HG03469 (cell line): ENCODE measurements around the gene ZNF672.

ENCODE experiments used
- ATAC-seq: cut with Tn5 transposase; IDR thresholded peaks from one replicate; pipeline ENCODE4 v1.9.1; 2021; ENCODE audit warnings: mild to moderate bottlenecking, moderate library complexity, moderate number of reproducible peaks; ENCODE audit not compliant: unreplicated experiment

Gene ZNF672

DNA sequence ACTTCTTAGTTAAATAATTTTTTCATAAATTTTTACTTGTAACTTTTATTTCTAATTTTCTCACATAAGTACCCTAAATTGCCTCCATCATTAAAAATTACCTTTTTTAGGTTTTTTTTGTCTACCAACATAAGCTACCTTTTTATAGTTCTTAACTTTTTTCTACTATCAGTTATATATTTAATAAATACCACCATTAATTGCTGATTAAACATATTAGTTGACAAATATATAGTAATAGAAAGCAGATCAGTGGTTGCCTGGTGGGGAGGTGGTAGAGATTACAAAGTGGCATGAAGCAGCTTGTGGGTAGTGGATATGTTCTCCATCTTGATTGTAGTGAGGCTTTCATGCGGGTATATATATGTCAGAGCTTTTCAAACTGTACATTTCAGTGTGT is 6.2 kb upstream of the ZNF672 start:
- no peak for ATAC-seq

- ATAC-seq: no peak
Observed at GRCh38 chr1:248834343-248834940, 3.6 kb upstream of the ZNF672 start.

- no peak for ATAC-seq
Observed at GRCh38 chr1:248837045-248837780, 811 bp upstream of the ZNF672 start.

- ATAC-seq: peak; percentile 44
Observed at GRCh38 chr1:248838357-248839167, 538 bp downstream of the ZNF672 start.

DNA sequence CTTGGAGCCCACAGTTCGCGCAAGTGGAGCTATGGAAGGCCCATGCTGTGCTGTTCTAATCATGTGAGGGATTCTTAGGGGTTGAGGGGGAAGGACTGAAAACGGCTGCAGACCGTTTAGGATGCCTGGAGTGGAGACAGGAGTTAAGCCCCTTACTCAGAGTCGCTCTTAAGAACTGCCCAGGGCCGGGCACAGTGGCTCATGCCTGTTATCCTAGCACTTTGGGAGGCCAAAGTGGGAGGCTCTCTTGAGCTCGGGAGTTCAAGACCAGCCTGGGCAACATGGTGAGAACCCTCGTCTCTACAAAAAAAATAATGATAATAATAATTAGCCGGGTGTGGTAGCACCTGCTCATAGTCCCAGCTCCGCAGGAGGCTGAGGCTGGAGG is 1.1 kb downstream of the ZNF672 start:
- ATAC-seq: no peak

DNA sequence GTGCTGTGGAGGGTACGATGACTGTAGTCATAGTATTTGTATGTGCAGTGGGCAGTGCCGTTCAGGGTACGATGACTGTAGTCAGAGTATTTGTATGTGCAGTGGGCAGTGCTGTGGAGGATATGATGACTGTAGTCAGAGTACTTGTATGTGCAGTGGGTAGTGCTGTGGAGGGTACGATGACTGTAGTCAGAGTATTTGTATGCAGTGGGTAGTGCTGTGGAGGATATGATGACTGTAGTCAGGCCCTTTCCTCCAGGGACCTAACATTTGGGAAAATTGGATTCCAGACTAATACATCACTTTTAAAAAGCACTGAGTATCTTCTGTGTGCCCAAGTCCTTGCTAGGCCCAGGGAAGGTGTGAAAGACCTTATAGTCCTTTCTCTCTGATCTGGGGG is 2.9 kb downstream of the ZNF672 start:
- ATAC-seq: no peak

DNA sequence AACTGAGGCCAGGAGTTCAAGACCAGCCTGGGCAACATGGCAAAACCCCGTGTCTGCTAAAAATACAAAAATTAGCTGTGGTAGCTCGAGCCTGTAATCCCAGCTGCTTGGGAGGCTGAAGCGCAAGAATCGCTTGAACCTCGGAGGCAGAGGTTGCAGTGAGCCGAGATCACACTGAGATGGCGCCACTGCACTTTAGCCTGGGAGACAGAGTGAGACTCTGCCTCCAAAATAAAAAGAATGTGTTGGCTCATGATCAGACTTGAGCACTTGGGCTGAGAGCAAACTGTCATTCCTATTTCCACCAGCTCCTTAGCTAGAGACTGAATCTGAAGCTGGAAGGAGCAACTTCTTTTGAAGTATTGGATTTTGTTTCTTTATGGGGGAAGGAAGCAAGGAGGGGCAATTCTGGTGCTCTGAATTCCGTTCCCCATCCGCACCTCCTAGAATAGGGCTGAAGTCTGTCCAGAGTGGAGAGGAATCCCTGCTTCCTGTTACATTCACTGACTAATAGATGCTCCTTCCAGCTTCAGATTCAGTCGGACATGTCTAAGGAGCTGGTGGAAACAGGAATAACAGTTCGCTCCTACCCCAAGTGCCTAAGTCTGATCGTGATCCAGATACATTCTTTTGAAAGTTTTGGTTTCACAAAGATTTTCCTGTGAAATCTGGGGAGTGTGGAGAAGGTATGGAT is 3.8 kb downstream of the ZNF672 start:
- ATAC-seq: no peak

- ATAC-seq: peak; percentile 35
Observed at GRCh38 chr1:248842781-248843331, 4.8 kb downstream of the ZNF672 start.

DNA sequence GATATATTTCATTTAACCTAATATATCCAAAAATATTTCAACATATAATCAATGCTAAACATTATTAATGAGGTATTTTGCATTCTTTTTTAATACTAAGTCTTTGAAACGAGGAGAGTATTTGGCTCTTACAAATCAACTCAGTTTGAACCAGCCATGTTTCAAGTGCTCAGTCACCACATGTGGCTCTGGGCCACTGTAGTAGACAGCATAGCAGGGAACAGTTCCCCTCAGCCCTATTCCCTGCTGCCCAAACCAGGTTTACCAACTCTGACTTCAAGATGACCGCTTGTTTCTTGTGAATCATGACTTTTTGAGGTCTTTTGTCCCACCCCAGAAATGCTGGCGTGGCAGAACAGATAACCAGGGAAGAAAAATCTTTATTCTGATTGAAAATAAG is 5.7 kb downstream of the ZNF672 start:
- no peak for ATAC-seq

GRCh38 chr1:248844526-248844925 is 6.5 kb downstream of the ZNF672 start:
- no peak for ATAC-seq

GRCh38 chr1:248847181-248847955 is 9.3 kb downstream of the ZNF672 start:
- ATAC-seq: no peak

GRCh38 chr1:248847956-248848561 is 10.0 kb downstream of the ZNF672 start:
- no peak for ATAC-seq

DNA sequence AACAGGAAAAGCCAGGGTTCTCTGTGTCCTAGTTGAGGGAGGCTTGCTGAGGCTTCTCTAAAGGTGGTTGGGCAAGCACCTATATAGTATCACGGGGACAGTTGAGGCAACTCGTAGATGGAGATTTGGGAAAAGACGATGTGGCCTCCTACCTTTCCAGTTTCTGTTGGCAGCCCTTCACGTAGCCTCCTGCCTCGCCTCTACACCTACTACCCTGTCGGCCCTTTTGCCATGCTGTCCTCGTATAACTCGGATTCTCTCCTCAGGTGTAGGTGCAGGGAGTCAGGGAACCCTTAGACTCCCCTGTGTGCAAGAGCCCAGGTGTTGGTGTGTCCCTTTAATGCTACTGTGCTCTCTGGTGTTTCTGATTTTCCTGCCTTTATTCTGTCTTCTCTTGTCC is 10.6 kb downstream of the ZNF672 start:
- no peak for ATAC-seq

DNA sequence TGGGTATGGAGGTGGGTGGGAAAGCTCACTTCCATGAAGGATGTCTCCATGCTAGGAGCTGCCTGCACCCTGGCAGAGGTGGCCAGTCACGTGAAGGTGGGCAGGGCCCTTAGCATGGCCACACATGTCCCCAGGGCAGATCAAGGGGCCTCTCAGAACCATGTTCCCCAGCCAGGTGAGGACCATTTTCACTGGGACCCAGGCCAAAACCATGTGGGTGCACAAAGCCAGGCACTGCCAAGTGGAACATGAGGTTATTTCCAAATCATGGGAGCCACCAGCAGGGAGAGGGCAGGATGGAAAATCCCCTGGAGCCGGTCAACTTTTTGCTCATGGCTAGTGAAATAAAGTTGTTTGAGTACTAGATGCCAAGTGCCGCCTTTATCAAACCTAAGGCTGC is 11.1 kb downstream of the ZNF672 start:
- no peak for ATAC-seq

- no peak for ATAC-seq
Observed at GRCh38 chr1:248849637-248850036, 11.6 kb downstream of the ZNF672 start.

GRCh38 chr1:248850124-248850523 is 12.1 kb downstream of the ZNF672 start:
- no peak for ATAC-seq

DNA sequence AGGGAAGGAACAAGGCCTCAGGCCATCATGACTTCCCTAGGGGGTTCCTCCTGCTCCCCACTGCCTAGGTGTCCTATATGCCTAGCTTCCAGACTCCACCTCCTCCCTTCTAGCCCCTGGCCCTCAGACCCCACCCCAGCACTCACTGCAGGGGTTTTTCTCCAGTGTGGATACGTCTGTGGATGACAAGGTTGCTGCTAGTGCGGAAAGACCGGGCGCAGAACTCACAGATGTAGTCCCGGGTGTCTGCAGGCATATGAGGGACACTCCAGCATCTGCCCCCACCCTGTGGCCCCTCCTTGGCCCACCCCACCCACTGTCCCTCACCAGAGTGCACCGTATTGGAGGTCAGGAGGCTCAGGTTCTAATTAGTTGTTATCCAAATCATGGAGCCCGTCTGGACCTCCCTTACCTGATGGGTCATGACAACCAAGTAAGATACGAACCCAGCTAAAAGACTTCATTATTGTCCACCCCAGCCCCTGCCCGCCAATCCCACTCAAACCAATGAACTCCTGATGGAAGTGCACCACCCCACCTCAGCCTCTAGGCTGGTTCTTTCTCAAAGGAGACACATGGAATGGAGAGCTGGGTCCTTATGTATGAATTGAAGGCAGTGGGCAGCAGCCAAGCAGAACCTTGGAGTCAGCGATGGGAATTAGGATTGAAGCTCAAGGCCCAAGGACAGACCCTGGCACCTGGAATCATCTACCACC is 12.7 kb downstream of the ZNF672 start:
- ATAC-seq: no peak

DNA sequence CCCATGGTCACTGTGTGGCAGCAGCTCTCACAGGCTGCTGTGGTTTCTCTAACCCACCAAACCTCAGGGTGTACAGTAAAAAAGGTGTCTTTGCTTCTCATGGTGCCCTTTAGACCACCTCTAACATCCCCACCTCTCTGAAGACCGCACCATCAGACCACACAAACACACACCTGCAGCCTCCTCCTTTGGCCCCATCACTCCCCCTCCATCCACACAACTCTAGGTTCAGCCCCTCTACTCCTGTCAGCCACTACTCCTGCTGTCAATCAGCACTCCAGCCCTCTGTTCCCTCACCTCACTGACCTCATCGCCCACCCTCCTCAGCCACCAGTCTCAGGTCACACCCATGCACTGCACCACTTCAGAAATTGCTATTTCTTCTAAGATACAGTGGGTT is 13.4 kb downstream of the ZNF672 start:
- ATAC-seq: no peak
